ENCODE data around the gene RRP12. TPM values are rescaled to one million over a fixed set of nuclear protein-coding genes. Genes with fewer than 3 reads are reported as not detected.

RRP12 gene
- total and polyA plus RNA-seq, 11 donors: 6.0 to 61.2 (median 21.5) TPM

GRCh38 chr10:97360705-97361536, 40.2 kb downstream of the RRP12 start:
- TF ChIP-seq CTCF (IDR thresholded peaks at IDR 0.05) (no peak), POLR2A (IDR thresholded peaks at IDR 0.05) (no peak)
- Histone ChIP-seq H3K4me3 (no peak overlapping the region), H3K36me3 (peaks cover 0 to 84% (median 62%) of the 10 kb centered on the region in 9 donors), H3K27me3 (no peaks in the 10 kb centered on the region), H3K4me1 (peaks cover 0 to 51% (median 5%) of the 10 kb centered on the region in 12 donors), H3K27ac (no peak overlapping the region), H3K9me3 (no peaks in the 10 kb centered on the region)
- no peak for DNase-seq
- ATAC-seq: no peak
- WGBS, 4 donors: 90 to 92% (median 90%) methylated on average over 10 to 11 of the region's 11 CpGs
- intact Hi-C loops (cut with DNase I): no loop called here

GRCh38 chr10:97358781-97359180, 42.4 kb downstream of the RRP12 start:
- intact Hi-C loops (cut with DNase I): loop anchor here in 3 of 10 donors (5.0 to 10.0 kb wide), 2 partner anchors 81 to 284 kb away; no protein-coding TSS in a partner anchor
- no peaks in the 10 kb centered on the region for H3K27me3 ChIP-seq
- H3K4me3 ChIP-seq: no peak overlapping the region
- H3K9me3 ChIP-seq: no peaks in the 10 kb centered on the region
- TF ChIP-seq POLR2A (IDR thresholded peaks at IDR 0.05): no peak
- no peak for TF ChIP-seq CTCF (IDR thresholded peaks at IDR 0.05)
- peaks cover 0 to 65% (median 47%) of the 10 kb centered on the region in 9 donors for H3K36me3 ChIP-seq
- H3K27ac ChIP-seq: no peak overlapping the region
- 64 to 84% (median 79%) methylated on average over 3 of the region's 3 CpGs for WGBS, 4 donors
- DNase-seq (no peak), ATAC-seq (no peak)
- peaks cover 0 to 50% (median 8%) of the 10 kb centered on the region in 12 donors for H3K4me1 ChIP-seq

GRCh38 chr10:97358349-97358748, 42.8 kb downstream of the RRP12 start:
- whole genome bisulfite sequencing, 4 donors: 94 to 99% (median 96%) methylated on average over 4 of the region's 4 CpGs
- no peak overlapping the region for H3K27ac ChIP-seq
- DNase-seq: no peak
- TF ChIP-seq CTCF (IDR thresholded peaks at IDR 0.05) (no peak), POLR2A (IDR thresholded peaks at IDR 0.05) (no peak)
- no peaks in the 10 kb centered on the region for H3K9me3 ChIP-seq
- intact Hi-C loops (cut with DNase I): loop anchor here in 3 of 10 donors (5.0 to 10.0 kb wide), 2 partner anchors 81 to 284 kb away; no protein-coding TSS in a partner anchor
- no peaks in the 10 kb centered on the region for H3K27me3 ChIP-seq
- ATAC-seq: no peak
- H3K4me3 ChIP-seq: no peak overlapping the region
- peaks cover 0 to 50% (median 8%) of the 10 kb centered on the region in 12 donors for H3K4me1 ChIP-seq
- H3K36me3 ChIP-seq: peaks cover 0 to 61% (median 43%) of the 10 kb centered on the region in 9 donors

- H3K9me3 ChIP-seq: no peaks in the 10 kb centered on the region
- ATAC-seq (no peak), DNase-seq (no peak)
- no peaks in the 10 kb centered on the region for H3K27me3 ChIP-seq
- H3K4me1 ChIP-seq: peaks cover 0 to 47% (median 8%) of the 10 kb centered on the region in 12 donors
- H3K4me3 ChIP-seq: no peak overlapping the region
- WGBS, 4 donors: 82 to 100% (median 94%) methylated on average over 7 of the region's 7 CpGs
- peak overlapping the region in 1 of 12 donors; percentile 73 for H3K27ac ChIP-seq
- intact Hi-C loops (cut with DNase I): loop anchor here in 3 of 10 donors (5.0 to 10.0 kb wide), 2 partner anchors 80 to 282 kb away; no protein-coding TSS in a partner anchor
- H3K36me3 ChIP-seq: peaks cover 0 to 52% (median 39%) of the 10 kb centered on the region in 9 donors
- TF ChIP-seq CTCF (IDR thresholded peaks at IDR 0.05) (no peak), POLR2A (IDR thresholded peaks at IDR 0.05) (no peak)
These were observed 44.2 kb downstream of the RRP12 start for GRCh38 chr10:97356918-97357317.

Measured in heart left ventricle (tissue), 16 donors.